SK-N-MC (cell line): ENCODE results near the gene PDK2.

Experiments
- EZH2 ChIP-seq: fragments of 200-600 bp; sonication (generic); IDR thresholded peaks from one replicate; pipeline ENCODE4 v1.6.1; 2017; ENCODE audit warnings: antibody characterized with exemption
- FOXP2 ChIP-seq: optimal IDR thresholded peaks from 2 replicates; pipeline ENCODE3; 2011; ENCODE audit warnings: mild to moderate bottlenecking, moderate library complexity; ENCODE audit not compliant: insufficient read depth; ENCODE audit errors: extremely low read length, control extremely low read depth
- POLR2AphosphoS5 ChIP-seq: IDR thresholded peaks from 2 replicates; pipeline ENCODE4 v1.6.1; 2012; ENCODE audit warnings: mild to moderate bottlenecking, low read depth, low read length, borderline replicate concordance

DNA sequence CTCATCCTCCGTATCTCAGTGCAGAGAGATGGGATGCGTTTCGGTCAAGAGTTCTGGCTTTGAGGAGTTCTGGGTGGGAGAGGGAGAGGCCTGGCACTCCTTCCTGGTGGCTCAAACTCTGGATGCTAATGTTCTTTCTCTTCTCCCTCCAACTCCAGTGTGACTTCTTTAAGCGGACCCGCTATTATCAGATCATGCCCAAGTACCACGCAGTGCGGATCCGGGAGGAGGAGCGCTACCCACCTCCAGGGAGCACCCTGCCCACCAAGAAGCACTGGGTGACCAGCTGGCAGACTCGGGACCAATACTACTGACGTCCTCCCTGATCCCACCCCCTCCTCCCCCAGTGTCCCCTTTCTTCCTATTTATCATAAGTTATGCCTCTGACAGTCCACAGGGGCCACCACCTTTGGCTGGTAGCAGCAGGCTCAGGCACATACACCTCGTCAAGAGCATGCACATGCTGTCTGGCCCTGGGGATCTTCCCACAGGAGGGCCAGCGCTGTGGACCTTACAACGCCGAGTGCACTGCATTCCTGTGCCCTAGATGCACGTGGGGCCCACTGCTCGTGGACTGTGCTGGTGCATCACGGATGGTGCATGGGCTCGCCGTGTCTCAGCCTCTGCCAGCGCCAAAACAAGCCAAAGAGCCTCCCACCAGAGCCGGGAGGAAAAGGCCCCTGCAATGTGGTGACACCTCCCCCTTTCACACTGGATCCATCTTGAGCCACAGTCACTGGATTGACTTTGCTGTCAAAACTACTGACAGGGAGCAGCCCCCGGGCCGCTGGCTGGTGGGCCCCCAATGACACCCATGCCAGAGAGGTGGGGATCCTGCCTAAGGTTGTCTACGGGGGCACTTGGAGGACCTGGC lies 6.0 kb upstream of the PDK2 start:
- TF ChIP-seq POLR2AphosphoS5: no peak
- no peak for TF ChIP-seq EZH2
- TF ChIP-seq FOXP2: no peak
